GM12875 (cell line): ENCODE data around the gene ZDHHC12.

Experiments used
- H3K4me3 ChIP-seq: one replicate; pipeline ENCODE4 v1.5.1; 2011; ENCODE audit warnings: low read depth, low read length, control low read depth
- TF ChIP-seq, protein P1 (sequence below): IDR thresholded peaks from 2 replicates; pipeline ENCODE4 v1.5.1; 2011; ENCODE audit warnings: low read depth, mild to moderate bottlenecking, control low read depth, inconsistent platforms, low read length, moderate library complexity, borderline replicate concordance; ENCODE audit not compliant: insufficient read depth

Gene ZDHHC12

DNA sequence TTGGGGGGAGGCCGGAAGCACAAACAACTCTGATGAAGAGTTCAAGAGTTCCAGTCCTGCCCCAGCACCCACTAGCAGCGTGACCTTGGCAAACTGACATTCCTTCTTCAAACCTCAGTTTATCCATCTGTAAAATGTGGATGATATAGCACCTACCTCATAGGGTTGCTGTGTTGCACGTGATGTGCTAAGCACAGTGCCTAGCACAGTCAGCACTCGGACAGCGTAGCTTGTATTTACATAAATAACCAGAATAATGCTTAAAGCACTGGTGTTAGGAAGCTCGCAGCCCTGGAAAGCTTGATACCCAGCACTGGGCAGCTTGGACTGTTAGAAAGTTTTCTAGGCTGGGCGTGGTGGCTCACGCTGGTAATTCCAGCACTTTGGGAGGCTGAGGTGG, 16.5 kb downstream of the ZDHHC12 start:
- no peak overlapping the region for H3K4me3 ChIP-seq
- TF ChIP-seq, protein P1, sequence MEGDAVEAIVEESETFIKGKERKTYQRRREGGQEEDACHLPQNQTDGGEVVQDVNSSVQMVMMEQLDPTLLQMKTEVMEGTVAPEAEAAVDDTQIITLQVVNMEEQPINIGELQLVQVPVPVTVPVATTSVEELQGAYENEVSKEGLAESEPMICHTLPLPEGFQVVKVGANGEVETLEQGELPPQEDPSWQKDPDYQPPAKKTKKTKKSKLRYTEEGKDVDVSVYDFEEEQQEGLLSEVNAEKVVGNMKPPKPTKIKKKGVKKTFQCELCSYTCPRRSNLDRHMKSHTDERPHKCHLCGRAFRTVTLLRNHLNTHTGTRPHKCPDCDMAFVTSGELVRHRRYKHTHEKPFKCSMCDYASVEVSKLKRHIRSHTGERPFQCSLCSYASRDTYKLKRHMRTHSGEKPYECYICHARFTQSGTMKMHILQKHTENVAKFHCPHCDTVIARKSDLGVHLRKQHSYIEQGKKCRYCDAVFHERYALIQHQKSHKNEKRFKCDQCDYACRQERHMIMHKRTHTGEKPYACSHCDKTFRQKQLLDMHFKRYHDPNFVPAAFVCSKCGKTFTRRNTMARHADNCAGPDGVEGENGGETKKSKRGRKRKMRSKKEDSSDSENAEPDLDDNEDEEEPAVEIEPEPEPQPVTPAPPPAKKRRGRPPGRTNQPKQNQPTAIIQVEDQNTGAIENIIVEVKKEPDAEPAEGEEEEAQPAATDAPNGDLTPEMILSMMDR, result no peak

DNA sequence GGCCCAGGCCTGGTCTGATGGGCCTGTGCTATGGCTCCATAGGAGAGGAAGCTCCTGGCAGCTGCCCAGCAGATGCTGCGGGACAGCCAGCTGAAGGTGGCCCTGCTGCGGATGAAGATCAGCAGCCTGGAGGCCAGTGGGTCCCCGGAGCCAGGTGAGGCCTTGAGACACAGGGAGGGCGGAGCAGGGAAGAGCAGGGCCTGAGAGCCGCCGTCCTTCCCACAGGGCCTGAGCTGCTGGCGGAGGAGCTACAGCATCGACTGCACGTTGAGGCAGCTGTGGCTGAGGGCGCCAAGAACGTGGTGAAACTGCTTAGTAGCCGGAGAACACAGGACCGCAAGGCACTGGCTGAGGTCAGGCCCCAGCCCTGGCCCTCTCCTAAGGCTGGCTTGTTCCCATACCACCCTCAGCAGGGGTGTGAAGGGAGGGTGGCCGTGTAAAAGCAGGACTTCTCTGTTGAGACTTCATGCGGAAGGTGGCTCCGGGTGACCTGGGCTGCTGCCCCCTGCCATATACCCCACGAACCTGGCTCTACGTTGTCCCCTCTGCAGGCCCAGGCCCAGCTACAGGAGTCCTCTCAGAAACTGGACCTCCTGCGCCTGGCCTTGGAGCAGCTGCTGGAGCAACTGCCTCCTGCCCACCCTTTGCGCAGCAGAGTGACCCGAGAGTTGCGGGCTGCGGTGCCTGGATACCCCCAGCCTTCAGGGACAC, 17.1 kb downstream of the ZDHHC12 start:
- no peak overlapping the region for H3K4me3 ChIP-seq

DNA sequence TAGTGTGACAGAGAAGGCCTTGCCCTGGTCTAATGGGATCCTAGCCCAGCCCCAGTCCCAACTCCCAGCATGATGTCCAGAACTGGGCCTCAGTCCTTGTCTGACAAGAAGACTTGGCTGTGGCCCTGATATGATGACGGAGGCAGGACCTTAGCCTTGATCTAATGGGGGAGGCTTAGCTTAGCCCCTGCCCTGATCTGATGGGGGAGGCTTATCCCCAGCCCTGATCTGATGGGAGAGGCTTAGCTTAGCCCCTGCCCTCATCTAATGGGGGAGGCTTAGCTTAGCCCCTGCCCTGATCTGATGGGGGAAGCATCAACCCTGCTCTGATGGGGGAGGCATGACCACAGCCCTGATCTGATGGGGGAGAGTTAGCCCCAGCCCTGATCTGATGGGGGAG, 17.9 kb downstream of the ZDHHC12 start:
- TF ChIP-seq, protein P1, result no peak
- H3K4me3 ChIP-seq, result no peak overlapping the region

More for the DNA sequence above, 17.1 kb downstream of the ZDHHC12 start:
- TF ChIP-seq, protein P1, result no peak

DNA sequence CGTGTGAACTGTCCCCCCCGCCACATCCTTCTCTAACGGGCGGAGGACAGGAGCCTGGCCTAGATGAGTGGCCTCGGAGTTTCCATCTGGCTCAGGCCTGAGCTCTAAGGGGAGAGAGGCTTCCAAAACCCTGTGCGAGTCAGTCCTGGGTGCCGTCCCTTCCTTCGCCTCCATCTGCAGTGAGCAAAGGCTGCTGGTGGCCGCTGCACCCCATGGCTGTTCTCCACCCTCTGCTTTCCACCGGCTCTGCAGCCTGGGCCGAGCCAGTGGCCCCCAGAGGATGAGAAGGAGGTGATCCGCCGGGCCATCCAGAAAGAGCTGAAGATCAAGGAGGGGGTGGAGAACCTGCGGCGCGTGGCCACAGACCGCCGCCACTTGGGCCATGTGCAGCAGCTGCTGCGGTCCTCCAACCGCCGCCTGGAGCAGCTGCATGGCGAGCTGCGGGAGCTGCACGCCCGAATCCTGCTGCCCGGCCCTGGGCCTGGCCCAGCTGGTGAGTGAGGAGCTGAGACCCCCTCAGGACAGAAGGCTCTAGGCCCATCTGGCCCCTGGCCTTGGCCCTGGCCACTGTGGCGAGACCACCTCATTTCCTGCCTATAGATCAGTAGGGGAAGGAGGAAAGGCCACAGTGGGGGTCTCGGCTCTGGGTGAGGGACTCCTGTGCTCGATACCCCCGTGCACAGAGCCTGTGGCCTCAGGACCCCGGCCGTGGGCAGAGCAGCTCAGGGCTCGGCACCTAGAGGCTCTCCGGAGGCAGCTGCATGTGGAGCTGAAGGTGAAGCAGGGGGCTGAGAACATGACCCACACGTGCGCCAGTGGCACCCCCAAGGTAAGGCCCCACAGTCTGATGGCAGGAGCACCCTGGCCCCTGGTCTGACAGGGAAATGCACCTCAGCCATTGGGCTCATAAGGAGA, 18.6 kb downstream of the ZDHHC12 start:
- TF ChIP-seq, protein P1, result no peak
- H3K4me3 ChIP-seq, result no peak overlapping the region

DNA sequence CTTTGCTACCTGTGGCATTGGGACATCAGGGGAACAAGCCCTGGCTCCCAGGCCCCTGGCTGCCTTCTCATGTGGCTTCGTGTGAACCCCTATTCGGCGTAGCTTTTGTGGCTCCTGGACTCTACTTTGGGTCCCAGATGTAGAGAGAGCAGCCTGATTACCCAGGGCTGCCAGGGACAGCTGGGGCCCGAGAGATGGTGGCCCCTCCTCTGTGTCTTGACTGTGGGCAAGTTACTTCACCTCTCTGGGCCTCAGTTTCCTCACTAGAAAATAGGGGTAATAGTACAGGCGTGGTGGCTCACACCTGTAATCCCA, 19.6 kb downstream of the ZDHHC12 start:
- no peak overlapping the region for H3K4me3 ChIP-seq

DNA sequence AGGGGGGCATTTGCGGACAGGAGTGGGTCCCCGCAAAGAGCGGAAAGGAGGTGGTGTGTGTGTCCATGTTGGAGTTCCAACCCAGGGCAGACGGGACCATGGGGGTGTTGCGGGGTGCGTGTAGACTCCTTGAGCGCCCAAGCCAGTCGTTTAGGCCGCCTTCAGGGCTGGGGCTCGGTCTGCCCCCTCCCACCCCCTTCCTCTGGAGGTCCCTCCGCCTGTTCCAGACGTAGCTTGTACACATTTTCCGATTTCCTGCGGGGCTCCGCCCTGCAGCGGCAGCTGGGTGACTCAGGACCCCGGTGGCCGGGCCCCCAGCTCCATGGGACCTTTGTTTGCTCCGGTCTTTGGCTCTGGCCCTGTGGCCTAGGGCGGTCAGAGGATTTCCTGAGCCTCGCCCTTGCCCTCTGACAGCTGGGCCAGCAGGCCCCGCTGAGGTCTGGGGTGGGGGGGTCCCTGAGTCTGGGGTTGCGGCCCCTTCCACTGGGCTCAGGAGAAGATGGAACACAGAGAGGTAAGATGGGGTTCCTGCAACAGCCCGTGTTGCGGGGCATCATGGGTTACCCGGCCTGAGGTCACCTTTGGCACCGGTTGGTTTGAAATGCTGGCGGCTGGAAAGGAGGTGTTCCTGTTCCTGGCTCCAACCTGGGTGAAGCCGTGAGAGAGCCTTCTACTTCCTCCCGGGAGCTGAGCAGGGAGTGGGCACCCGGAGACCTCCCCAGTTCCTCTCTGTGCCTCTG, 20.1 kb downstream of the ZDHHC12 start:
- TF ChIP-seq, protein P1, result no peak
- no peak overlapping the region for H3K4me3 ChIP-seq

More for the DNA sequence above, 19.6 kb downstream of the ZDHHC12 start:
- TF ChIP-seq, protein P1, result no peak
